ENCODE results near the gene ZNF277. TPM values are rescaled to one million over a fixed set of nuclear protein-coding genes. Genes with fewer than 3 reads are reported as not detected.
"Not testable (repeated sequence)": the region's sequence is repeated elsewhere in the genome, so short reads cannot be mapped to it uniquely, and the experiment has no call there.

ZNF277 gene
- total RNA-seq, 3 donors from 2014 or later: 16.8 to 26.9 (median 22.0) TPM

DNA sequence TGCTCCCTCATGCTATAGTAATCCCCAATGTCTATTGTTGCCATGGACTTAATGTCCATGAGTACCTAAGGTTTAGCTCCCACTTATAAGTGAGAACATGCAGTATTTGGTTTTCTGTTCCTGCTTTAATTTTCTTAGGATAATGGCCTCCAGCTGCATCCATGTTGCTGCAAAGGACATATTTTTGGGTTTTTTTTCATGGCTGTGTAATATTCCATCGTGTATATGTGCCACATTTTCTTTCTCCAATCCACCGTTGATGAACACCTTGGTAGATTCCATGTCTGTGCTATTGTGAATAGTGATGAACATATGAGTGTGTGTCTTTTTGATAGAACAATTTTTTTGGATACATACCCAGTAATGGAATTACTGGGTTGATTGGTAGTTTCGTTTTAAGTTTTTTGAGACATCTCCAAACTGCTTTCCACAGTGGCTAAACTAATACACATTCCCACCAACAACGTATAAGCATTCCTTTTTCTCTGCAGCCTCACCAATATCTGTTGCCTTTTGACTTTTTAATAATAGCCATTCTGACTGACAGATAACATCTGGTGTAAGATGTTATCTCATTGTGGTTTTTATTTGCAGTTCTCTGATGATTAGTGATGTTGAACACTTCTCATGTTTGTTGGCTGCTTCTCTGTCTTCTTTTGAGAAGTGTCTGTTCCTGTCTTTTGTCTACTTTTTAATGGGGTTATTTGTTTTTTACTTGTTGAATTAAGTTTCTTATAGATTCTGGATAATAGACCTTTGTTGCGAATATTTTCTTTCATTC, 175.0 kb downstream of the ZNF277 start:
- intact Hi-C loops (cut with DNase I, micrococcal nuclease): no loop called here
- no peaks in the 10 kb centered on the region for H3K36me3 ChIP-seq (ENCODE audit: low read depth)
- TF ChIP-seq, protein P1, sequence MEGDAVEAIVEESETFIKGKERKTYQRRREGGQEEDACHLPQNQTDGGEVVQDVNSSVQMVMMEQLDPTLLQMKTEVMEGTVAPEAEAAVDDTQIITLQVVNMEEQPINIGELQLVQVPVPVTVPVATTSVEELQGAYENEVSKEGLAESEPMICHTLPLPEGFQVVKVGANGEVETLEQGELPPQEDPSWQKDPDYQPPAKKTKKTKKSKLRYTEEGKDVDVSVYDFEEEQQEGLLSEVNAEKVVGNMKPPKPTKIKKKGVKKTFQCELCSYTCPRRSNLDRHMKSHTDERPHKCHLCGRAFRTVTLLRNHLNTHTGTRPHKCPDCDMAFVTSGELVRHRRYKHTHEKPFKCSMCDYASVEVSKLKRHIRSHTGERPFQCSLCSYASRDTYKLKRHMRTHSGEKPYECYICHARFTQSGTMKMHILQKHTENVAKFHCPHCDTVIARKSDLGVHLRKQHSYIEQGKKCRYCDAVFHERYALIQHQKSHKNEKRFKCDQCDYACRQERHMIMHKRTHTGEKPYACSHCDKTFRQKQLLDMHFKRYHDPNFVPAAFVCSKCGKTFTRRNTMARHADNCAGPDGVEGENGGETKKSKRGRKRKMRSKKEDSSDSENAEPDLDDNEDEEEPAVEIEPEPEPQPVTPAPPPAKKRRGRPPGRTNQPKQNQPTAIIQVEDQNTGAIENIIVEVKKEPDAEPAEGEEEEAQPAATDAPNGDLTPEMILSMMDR (IDR thresholded peaks at IDR 0.05): no peak
- H3K4me3 ChIP-seq: no peak overlapping the region
- no peaks in the 10 kb centered on the region for H3K4me1 ChIP-seq (ENCODE audit: low read depth)
- no peak for DNase-seq
- no peak for ATAC-seq
- no peaks in the 10 kb centered on the region for H3K9me3 ChIP-seq

DNA sequence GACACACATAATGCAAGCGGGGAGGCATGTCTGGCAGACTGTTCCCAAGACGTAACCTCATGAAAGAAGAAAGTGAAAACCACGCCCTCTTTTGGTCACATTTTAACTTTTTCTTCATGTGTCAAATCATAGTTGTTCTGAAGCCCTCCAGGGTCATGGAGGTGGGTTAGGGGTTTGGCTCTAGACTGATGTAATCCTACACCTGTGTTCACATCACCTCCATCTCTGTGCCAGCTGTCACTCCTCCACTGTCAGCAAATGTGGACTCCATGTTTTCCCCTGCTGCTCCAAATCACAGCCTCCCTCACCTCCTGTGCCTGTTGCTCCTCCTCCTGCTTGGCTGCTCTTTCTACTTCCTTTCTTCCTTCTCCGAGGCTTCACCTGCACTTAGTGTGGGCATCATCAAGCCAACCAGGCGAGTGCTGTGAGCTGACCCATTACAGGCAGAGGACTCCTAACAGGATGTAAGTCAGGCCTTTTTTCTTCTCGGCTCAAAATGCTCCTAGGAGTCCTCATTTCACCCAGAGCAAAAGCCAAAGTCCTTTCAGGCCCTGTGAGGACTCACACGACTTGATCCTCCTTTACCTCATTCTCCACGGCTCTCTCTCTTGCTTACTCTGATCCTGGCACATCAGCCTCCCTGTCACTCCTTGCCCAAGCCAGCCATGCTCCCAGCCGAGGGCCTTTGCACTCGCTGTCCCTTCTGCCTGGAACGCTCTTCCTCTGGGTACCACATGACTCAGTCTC, 177.3 kb downstream of the ZNF277 start:
- ATAC-seq (no peak), DNase-seq (no peak)
- Histone ChIP-seq H3K4me1 (ENCODE audit: low read depth) (no peaks in the 10 kb centered on the region), H3K36me3 (ENCODE audit: low read depth) (no peaks in the 10 kb centered on the region), H3K4me3 (no peak overlapping the region), H3K9me3 (no peaks in the 10 kb centered on the region)
- TF ChIP-seq, protein P1 (IDR thresholded peaks at IDR 0.05): no peak
- intact Hi-C loops (cut with DNase I, micrococcal nuclease): no loop called here

DNA sequence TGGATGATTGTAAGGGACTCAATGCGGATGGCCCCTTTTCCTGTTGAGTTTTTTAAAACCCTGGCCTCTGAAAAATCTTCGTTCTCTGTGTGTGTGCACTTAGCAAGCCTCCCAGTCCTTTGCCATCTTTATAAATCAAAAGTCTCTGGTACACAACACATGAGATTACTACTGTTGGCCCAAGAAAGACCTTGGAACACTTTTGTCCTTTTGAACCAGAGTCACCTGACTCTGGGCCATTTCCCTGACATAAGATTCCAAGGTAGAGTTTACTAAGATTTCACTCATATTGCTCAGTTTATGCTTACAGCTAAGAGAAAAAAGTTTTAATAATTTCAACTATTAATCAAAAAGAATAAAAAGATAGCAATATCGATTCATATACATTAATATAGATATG, 179.0 kb downstream of the ZNF277 start:
- H3K4me3 ChIP-seq: no peak overlapping the region
- ATAC-seq: no peak
- TF ChIP-seq, protein P1 (IDR thresholded peaks at IDR 0.05): no peak
- H3K36me3 ChIP-seq (ENCODE audit: low read depth): no peaks in the 10 kb centered on the region
- intact Hi-C loops (cut with DNase I, micrococcal nuclease): no loop called here
- no peaks in the 10 kb centered on the region for H3K4me1 ChIP-seq (ENCODE audit: low read depth)
- H3K9me3 ChIP-seq: no peaks in the 10 kb centered on the region
- DNase-seq: no peak

DNA sequence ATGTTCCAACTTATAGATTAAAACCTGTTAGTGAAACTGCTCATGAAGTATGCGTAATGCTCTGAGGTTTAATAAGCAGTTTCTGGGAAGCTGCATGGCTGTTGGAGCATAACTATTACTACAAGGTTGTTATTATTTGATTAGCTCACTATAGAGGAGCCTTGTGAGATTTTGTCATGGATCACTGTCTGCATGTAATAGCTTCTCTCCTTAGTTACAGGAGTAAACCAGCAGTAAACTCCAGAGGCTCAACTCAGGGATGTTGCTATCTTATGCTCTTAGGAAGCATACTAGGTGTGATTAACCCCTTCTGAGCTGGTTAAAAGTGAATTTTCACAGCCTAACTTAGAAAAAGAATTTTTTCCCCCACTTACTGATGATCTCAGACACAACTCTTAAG, 180.1 kb downstream of the ZNF277 start:
- intact Hi-C loops (cut with DNase I, micrococcal nuclease): no loop called here
- TF ChIP-seq, protein P1 (IDR thresholded peaks at IDR 0.05): no peak
- DNase-seq (no peak), ATAC-seq (no peak)
- Histone ChIP-seq H3K9me3 (no peaks in the 10 kb centered on the region), H3K4me1 (ENCODE audit: low read depth) (no peaks in the 10 kb centered on the region), H3K36me3 (ENCODE audit: low read depth) (no peaks in the 10 kb centered on the region), H3K4me3 (no peak overlapping the region)

DNA sequence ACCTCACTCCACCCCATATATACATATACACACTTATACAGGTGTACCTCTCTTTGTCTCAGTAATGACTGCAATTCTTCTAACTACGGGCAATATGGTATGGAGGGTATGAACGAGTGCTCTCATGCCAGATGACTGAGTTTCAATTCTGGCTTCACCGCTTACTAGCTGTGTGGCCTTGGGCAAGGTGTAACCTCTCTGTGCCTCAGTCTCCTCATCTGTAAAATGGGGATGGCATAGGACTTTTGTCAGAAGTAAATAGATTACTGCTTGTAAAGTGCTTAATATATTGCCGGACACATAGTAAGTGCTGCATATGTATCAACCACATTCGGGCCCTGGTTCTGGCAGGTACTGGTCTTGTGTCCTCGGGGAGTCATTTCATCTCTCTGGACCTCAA, 183.7 kb downstream of the ZNF277 start:
- Histone ChIP-seq H3K4me3 (no peak overlapping the region), H3K4me1 (ENCODE audit: low read depth) (no peaks in the 10 kb centered on the region), H3K9me3 (no peaks in the 10 kb centered on the region), H3K36me3 (ENCODE audit: low read depth) (no peaks in the 10 kb centered on the region)
- ATAC-seq (no peak), DNase-seq (no peak)
- TF ChIP-seq, protein P1 (IDR thresholded peaks at IDR 0.05): no peak
- intact Hi-C loops (cut with DNase I, micrococcal nuclease): no loop called here

DNA sequence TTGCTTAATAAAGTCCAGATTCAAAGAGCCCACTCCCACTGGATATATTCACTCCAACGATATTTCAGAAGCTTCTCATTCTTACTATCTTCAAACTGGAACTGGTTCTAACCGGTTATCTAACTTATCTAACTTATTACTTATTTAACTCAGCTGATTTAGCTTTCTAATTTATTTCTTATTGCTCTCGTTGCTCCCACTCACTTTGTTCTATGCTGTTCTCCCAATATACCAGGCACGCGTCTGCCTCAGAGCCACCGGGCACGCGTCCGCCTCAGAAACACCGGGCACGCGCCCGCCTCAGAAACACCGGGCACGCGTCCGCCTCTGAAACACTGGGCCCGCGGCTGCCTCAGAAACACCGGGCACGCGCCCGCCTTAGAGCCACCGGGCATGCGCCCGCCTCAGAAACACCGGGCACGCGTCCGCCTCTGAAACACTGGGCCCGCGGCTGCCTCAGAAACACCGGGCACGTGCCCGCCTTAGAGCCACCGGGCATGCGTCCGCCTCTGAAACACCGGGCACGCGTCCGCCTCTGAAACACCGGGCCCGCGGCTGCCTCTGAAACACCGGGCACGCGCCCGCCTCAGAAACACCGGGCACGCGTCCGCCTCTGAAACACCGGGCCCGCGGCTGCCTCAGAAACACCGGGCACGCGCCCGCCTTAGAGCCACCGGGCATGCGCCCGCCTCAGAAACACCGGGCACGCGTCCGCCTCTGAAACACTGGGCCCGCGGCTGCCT, 184.8 kb downstream of the ZNF277 start:
- H3K4me3 ChIP-seq: peak overlapping the region; percentile 4
- ATAC-seq (peak; percentile 65), DNase-seq (peak; percentile 62 to 80 (median 79))
- H3K9me3 ChIP-seq; intact Hi-C loops (cut with DNase I, micrococcal nuclease); H3K4me1 ChIP-seq (ENCODE audit: low read depth); H3K36me3 ChIP-seq (ENCODE audit: low read depth): not testable (repeated sequence)

DNA sequence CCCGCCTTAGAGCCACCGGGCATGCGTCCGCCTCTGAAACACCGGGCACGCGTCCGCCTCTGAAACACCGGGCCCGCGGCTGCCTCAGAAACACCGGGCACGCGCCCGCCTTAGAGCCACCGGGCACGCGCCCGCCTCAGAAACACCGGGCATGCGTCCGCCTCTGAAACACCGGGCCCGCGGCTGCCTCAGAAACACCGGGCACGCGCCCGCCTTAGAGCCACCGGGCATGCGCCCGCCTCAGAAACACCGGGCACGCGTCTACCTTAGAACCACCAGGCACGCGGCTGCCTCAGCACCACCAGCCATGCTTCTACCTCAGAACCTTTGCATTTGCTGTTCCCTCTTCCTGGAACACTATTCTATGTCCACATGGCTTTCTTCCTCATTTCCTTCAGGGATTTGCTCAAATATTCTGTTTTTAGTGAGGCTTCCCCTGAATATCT, 185.4 kb downstream of the ZNF277 start:
- peak; percentile 81 for ATAC-seq
- H3K4me1 ChIP-seq (ENCODE audit: low read depth); H3K36me3 ChIP-seq (ENCODE audit: low read depth); H3K9me3 ChIP-seq; intact Hi-C loops (cut with DNase I, micrococcal nuclease): not testable (repeated sequence)
- DNase-seq: peak; percentile 81 to 83 (median 82)
- peak overlapping the region; percentile 4 for H3K4me3 ChIP-seq

Measured in mucosa of descending colon (tissue), 3 donors.